Thyroid gland (tissue), 4 donors: Measurements from ENCODE around the gene MACROD1. TPM values are rescaled to one million over a fixed set of nuclear protein-coding genes. Genes with fewer than 3 reads are reported as not detected.

Source experiments
- DNase-seq, 2 donors: peaks; one replicate each; pipeline ENCODE4 v3.0.0-alpha.2; 2019
- H3K27ac ChIP-seq, 3 donors: fragments of 200-600 bp; sonication (generic); 1 replicate in 2 of 3; 2 replicates in 1 of 3; pipeline ENCODE4 v1.5.1; 2016 to 2019; ENCODE audit warnings: mild to moderate bottlenecking in 1 of 3, moderate library complexity in 1 of 3
- H3K27me3 ChIP-seq: fragments of 200-600 bp; sonication (generic); one replicate; pipeline ENCODE4 v1.5.1; 2019
- H3K36me3 ChIP-seq, 2 donors: fragments of 200-600 bp; sonication (generic); one replicate each; pipeline ENCODE4 v1.5.1; 2016 to 2019
- H3K4me1 ChIP-seq, 2 donors: fragments of 200-600 bp; sonication (generic); one replicate each; pipeline ENCODE4 v1.5.1; 2017 to 2019
- H3K4me3 ChIP-seq, 3 donors: fragments of 200-600 bp; sonication (generic); replicated peaks in 1 of 3; 1 replicate in 2 of 3; 2 replicates in 1 of 3; pipeline ENCODE4 v1.5.1; 2016; ENCODE audit warnings: mild to moderate bottlenecking in 1 of 3
- H3K9me3 ChIP-seq: fragments of 200-600 bp; sonication (generic); one replicate; pipeline ENCODE4 v1.5.1; 2017
- POLR2A ChIP-seq, 2 donors: fragments of 450-650 bp; IDR thresholded peaks; one replicate each; pipeline ENCODE4 v1.6.1; 2017; ENCODE audit warnings: antibody characterized with exemption in 2 of 2, mild to moderate bottlenecking in 2 of 2, moderate library complexity in 1 of 2
- WGBS, 2 donors: methylation state at CpG; one replicate each; pipeline ENCODE4 v1.1.5; 2017; 5-methylcytosine and 5-hydroxymethylcytosine counted together
- intact Hi-C: fragments of 100-400 bp; cut with DNase I; formaldehyde crosslinking; loops from one replicate; pipeline ENCODE4 v1.15.1; 2023
- total RNA-seq, 4 donors: library from RNA; depleted of rRNA; stranded (reverse); fragments of >200 nt; gene quantifications; one replicate each; pipeline ENCODE4 v1.2.3, GENCODE V29; 2016
- TF ChIP-seq, protein P1 (sequence below), 6 experiments: fragments of 200-600 bp in 3 of 6; fragments of 450-650 bp in 3 of 6; sonication (generic) in 3 of 6; IDR thresholded peaks; one replicate each; pipeline ENCODE4 v1.5.1; 2016 to 2019; ENCODE audit warnings: antibody characterized with exemption in 6 of 6, mild to moderate bottlenecking in 2 of 6, inconsistent platforms in 1 of 6, moderate library complexity in 1 of 6

The MACROD1 gene
- total RNA-seq, 4 donors from 2014 or later: 62.5 to 89.5 (median 70.0) TPM

DNA sequence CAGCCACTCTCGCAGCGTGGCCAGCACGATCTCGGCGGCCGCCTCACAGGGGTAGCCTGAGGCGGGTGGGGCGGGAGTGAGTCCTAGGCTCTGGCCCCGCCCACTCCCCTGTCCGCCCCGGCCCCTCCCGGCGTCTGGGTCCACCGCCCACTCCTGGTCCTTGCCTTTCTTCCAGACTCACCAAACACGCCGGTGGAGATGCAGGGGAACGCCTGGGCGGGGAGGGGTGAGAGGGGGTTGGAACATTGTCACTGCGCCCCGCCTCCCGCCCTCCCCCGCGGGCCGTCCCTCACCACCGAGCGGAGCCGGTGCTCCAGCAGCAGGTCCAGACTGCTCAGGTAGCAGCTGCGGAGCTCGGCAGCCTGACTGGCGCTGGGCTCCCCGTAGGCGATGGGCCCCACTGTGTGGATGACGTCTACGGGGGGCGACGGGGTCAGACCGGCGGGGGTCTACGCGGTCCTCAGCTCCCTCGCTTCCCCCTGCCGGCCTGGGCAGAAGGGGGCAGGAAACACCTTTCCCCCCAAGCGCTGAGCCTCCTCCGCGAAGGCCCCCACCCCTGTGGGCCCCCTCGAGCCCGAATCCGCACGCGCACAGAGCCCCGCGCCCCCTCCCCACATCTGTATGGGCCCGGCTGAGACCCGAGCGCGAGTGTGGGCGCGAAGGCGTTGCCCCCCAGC lies 166.4 kb downstream of the MACROD1 start:
- Histone ChIP-seq H3K36me3 (peaks cover 22 to 32% of the 10 kb centered on the region in 2 donors), H3K9me3 (no peaks in the 10 kb centered on the region), H3K27me3 (no peaks in the 10 kb centered on the region), H3K4me3 (peak overlapping the region in 1 of 3 donors; percentile 6), H3K27ac (no peak overlapping the region), H3K4me1 (peaks cover 18 to 38% of the 10 kb centered on the region in 2 donors)
- 15 to 43% methylated on average over 7 to 26 of the region's 59 CpGs for WGBS, 2 donors
- intact Hi-C loops: loop anchor here (2.0 to 10.0 kb wide), 2 partner anchors 85 to 149 kb away; no protein-coding TSS in a partner anchor
- peak; percentile 86 to 91 for DNase-seq
- TF ChIP-seq, protein P1, sequence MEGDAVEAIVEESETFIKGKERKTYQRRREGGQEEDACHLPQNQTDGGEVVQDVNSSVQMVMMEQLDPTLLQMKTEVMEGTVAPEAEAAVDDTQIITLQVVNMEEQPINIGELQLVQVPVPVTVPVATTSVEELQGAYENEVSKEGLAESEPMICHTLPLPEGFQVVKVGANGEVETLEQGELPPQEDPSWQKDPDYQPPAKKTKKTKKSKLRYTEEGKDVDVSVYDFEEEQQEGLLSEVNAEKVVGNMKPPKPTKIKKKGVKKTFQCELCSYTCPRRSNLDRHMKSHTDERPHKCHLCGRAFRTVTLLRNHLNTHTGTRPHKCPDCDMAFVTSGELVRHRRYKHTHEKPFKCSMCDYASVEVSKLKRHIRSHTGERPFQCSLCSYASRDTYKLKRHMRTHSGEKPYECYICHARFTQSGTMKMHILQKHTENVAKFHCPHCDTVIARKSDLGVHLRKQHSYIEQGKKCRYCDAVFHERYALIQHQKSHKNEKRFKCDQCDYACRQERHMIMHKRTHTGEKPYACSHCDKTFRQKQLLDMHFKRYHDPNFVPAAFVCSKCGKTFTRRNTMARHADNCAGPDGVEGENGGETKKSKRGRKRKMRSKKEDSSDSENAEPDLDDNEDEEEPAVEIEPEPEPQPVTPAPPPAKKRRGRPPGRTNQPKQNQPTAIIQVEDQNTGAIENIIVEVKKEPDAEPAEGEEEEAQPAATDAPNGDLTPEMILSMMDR (IDR thresholded peaks at IDR 0.05): peak in 1 of 6 experiments; percentile 9
- peak in 1 of 2 donors; percentile 14 for TF ChIP-seq POLR2A (IDR thresholded peaks at IDR 0.05)

DNA sequence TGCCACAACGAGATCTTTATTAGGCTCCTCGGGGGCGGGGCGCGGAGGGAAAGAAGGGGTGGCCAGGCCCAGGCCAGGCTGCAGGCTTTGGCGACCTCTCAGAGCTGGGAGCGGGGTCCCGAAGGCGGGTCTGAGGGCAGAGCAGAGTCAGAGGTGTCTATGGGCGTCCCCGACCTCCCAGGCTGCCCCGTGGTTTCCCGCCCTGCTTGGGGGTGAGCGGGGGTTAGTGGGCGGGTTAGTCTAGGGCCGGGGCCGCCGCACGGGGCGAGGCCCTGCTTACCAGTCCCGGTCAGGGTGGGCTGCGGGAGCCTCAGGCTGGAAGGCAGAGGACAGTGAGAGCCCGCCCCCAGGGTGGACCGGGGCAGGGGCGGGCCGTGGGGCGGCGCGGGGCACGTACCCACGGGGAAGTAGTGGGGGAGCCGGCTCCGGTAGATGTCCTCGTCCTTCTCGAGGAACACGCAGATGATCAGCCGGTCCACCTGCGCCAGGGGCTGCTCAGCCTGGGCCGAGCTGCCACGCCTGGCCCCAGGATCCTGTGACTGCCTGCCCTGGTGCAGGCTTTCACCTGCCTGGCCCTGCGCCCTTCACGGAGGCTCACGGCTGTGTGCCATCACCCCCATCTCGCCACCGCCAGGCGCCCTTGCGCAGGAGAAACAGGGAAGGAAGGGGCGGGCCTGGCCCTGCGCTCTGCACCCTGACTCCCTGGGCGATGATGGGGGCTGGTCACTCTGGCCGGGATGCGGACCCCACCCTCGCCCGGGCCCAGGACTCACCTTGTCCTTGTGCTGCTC lies 167.2 kb downstream of the MACROD1 start:
- Histone ChIP-seq H3K27me3 (no peaks in the 10 kb centered on the region), H3K4me3 (no peak overlapping the region), H3K36me3 (peaks cover 26 to 36% of the 10 kb centered on the region in 2 donors), H3K27ac (no peak overlapping the region), H3K9me3 (no peaks in the 10 kb centered on the region), H3K4me1 (peaks cover 18 to 38% of the 10 kb centered on the region in 2 donors)
- 81 to 85% methylated on average over 19 to 32 of the region's 54 CpGs for WGBS, 2 donors
- intact Hi-C loops: no loop called here
- DNase-seq: no peak
- TF ChIP-seq POLR2A (IDR thresholded peaks at IDR 0.05): no peak
- TF ChIP-seq, protein P1 (IDR thresholded peaks at IDR 0.05): no peak

DNA sequence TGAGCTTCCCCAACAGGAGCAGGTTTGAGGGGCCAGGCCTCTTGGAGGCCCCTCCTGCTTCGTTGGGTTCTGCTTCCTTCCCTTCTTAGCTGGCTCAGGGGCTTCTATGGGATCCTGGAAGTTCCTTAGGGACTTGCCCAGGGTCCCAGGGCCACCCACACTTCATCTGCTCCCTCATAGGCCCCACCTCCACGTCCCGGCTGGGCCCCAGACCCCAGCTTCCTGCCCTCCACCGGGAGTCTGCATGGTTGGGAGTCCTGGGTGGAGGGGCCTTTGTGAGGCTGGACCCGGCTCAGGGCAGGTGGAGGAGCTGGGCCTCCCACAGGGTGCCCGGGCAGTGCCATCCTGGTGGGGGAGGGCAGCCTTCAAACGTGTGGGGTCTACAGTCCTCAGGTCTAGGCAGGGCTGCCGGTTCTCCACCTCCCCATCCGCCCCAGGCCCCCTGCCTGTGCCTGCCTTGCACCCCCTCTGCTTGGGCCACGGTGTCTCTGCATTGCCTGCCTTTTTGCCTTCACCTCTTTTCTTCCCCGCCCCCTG lies 168.0 kb downstream of the MACROD1 start:
- intact Hi-C loops: no loop called here

GRCh38 chr11:63997104-63997700 lies 168.7 kb downstream of the MACROD1 start:
- no peaks in the 10 kb centered on the region for H3K9me3 ChIP-seq
- H3K27ac ChIP-seq: no peak overlapping the region
- WGBS, 2 donors: 97 to 98% methylated on average over 26 to 27 of the region's 27 CpGs
- H3K4me1 ChIP-seq: peaks cover 18 to 33% of the 10 kb centered on the region in 2 donors
- H3K36me3 ChIP-seq: peaks cover 27 to 41% of the 10 kb centered on the region in 2 donors
- no peak overlapping the region for H3K4me3 ChIP-seq
- no peaks in the 10 kb centered on the region for H3K27me3 ChIP-seq
- no peak for TF ChIP-seq POLR2A (IDR thresholded peaks at IDR 0.05)
- TF ChIP-seq, protein P1 (IDR thresholded peaks at IDR 0.05): no peak
- DNase-seq: no peak
- intact Hi-C loops: no loop called here

More for the DNA sequence above, 168.0 kb downstream of the MACROD1 start:
- DNase-seq: no peak
- Histone ChIP-seq H3K27me3 (no peaks in the 10 kb centered on the region), H3K36me3 (peaks cover 27 to 38% of the 10 kb centered on the region in 2 donors), H3K9me3 (no peaks in the 10 kb centered on the region), H3K27ac (no peak overlapping the region), H3K4me3 (no peak overlapping the region), H3K4me1 (peaks cover 18 to 38% of the 10 kb centered on the region in 2 donors)
- no peak for TF ChIP-seq POLR2A (IDR thresholded peaks at IDR 0.05)
- TF ChIP-seq, protein P1 (IDR thresholded peaks at IDR 0.05): no peak
- WGBS, 2 donors: 88 to 90% methylated on average over 5 to 6 of the region's 11 CpGs
